ENCODE data around the gene PRMT5. TPM values are rescaled to one million over a fixed set of nuclear protein-coding genes. Genes with fewer than 3 reads are reported as not detected.

PRMT5 gene
- total RNA-seq, 3 donors from 2014 or later (not counting 1 experiment from before 2014, with no cell fraction given) = 16.3 to 22.4 (median 18.5) TPM

GRCh38 chr14:22890416-22890815 is 38.8 kb downstream of the PRMT5 start:
- H3K9me3 Mint-ChIP-seq = no peaks in the 10 kb centered on the region
- intact Hi-C loops (cut with micrococcal nuclease) = no loop called here
- no peak for ATAC-seq

GRCh38 chr14:22888662-22889061 is 40.5 kb downstream of the PRMT5 start:
- TF ChIP-seq CTCF (IDR thresholded peaks at IDR 0.05) = no peak
- Histone ChIP-seq H3K9me3 (ENCODE audit: control insufficient read depth, insufficient read depth, low read length) (no peaks in the 10 kb centered on the region), H3K4me1 (ENCODE audit: control insufficient read depth, insufficient read depth, low read length) (peaks cover 30% of the 10 kb centered on the region), H3K27me3 (ENCODE audit: control insufficient read depth, insufficient read depth, low read length) (no peaks in the 10 kb centered on the region), H3K27ac (ENCODE audit: low read length) (peak overlapping the region; percentile 72), H3K36me3 (ENCODE audit: control insufficient read depth, insufficient read depth, low read length) (no peaks in the 10 kb centered on the region), H3K4me3 (ENCODE audit: low read length) (no peak overlapping the region)
- peak in 1 of 2 donors; percentile 56 for DNase-seq
- WGBS (ENCODE audit: insufficient coverage) = 56% methylated on average over 2 of the region's 4 CpGs
- H3K27me3 Mint-ChIP-seq (ENCODE audit: low read depth in 2 of 2) = no peaks in the 10 kb centered on the region
- no peak for ATAC-seq
- peaks cover 36 to 51% of the 10 kb centered on the region in 2 donors for H3K4me1 Mint-ChIP-seq
- no peak overlapping the region for H3K4me3 Mint-ChIP-seq
- H3K9me3 Mint-ChIP-seq = no peaks in the 10 kb centered on the region
- H3K27ac Mint-ChIP-seq = peak overlapping the region in 1 of 2 donors; percentile 85
- intact Hi-C loops (cut with micrococcal nuclease) = no loop called here
- H3K36me3 Mint-ChIP-seq = no peaks in the 10 kb centered on the region

More at GRCh38 chr14:22890416-22890815, 38.8 kb downstream of the PRMT5 start:
- Histone ChIP-seq H3K4me1 (ENCODE audit: control insufficient read depth, insufficient read depth, low read length) (peaks cover 30% of the 10 kb centered on the region), H3K4me3 (ENCODE audit: low read length) (no peak overlapping the region), H3K27ac (ENCODE audit: low read length) (no peak overlapping the region), H3K27me3 (ENCODE audit: control insufficient read depth, insufficient read depth, low read length) (no peaks in the 10 kb centered on the region), H3K9me3 (ENCODE audit: control insufficient read depth, insufficient read depth, low read length) (no peaks in the 10 kb centered on the region), H3K36me3 (ENCODE audit: control insufficient read depth, insufficient read depth, low read length) (no peaks in the 10 kb centered on the region)
- WGBS (ENCODE audit: insufficient coverage) = 91% methylated on average over 1 of the region's 1 CpG
- Mint-ChIP-seq H3K27me3 (ENCODE audit: low read depth in 2 of 2) (no peaks in the 10 kb centered on the region), H3K4me1 (peaks cover 30 to 34% of the 10 kb centered on the region in 2 donors), H3K36me3 (no peaks in the 10 kb centered on the region), H3K27ac (no peak overlapping the region), H3K4me3 (no peak overlapping the region)
- TF ChIP-seq CTCF (IDR thresholded peaks at IDR 0.05) = no peak
- DNase-seq = no peak

DNA sequence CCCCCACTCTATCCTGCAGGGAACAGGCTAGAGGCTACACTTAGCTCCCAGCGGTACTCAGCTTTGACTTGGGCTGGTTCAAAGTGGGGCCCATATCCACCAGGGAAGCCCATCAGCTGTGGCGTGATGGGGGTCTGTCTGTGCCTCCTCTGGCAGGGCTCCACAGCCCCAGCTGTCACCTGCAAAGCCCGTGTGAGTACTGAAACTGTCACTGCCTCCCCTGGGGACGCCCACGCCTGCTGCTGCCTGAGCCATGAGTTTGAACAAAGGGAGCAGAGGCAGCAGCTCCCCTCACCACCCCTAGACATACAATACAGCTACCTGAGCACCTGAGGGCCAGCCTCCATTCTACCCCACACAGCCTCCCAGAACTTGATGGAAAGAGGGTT is 41.2 kb downstream of the PRMT5 start:
- no peak for ATAC-seq
- Histone ChIP-seq H3K27ac (ENCODE audit: low read length) (peak overlapping the region; percentile 72), H3K27me3 (ENCODE audit: control insufficient read depth, insufficient read depth, low read length) (no peaks in the 10 kb centered on the region), H3K36me3 (ENCODE audit: control insufficient read depth, insufficient read depth, low read length) (no peaks in the 10 kb centered on the region), H3K9me3 (ENCODE audit: control insufficient read depth, insufficient read depth, low read length) (no peaks in the 10 kb centered on the region), H3K4me1 (ENCODE audit: control insufficient read depth, insufficient read depth, low read length) (peaks cover 34% of the 10 kb centered on the region), H3K4me3 (ENCODE audit: low read length) (no peak overlapping the region)
- Mint-ChIP-seq H3K4me3 (peak overlapping the region; percentile 91), H3K36me3 (no peaks in the 10 kb centered on the region), H3K4me1 (peaks cover 36 to 58% of the 10 kb centered on the region in 2 donors), H3K27ac (peak overlapping the region; percentile 74 to 85), H3K9me3 (no peaks in the 10 kb centered on the region), H3K27me3 (ENCODE audit: low read depth in 2 of 2) (peaks cover 0 to 3% of the 10 kb centered on the region in 2 donors)
- DNase-seq = peak in 1 of 2 donors; percentile 53
- whole genome bisulfite sequencing (ENCODE audit: insufficient coverage) = 54% methylated on average over 5 of the region's 5 CpGs
- no peak for TF ChIP-seq CTCF (IDR thresholded peaks at IDR 0.05)
- intact Hi-C loops (cut with micrococcal nuclease) = loop anchor here (2.0 kb wide), 2 partner anchors 17 to 31 kb away; partner anchors contain the start of genes LRP10 and RBM23
